Activated B cell treated with CpG ODN at 0.5 μM for 24 hours (primary cell): ENCODE measurements around the gene COL18A1. TPM values are rescaled to one million over a fixed set of nuclear protein-coding genes. Genes with fewer than 3 reads are reported as not detected.

Experiments
- ATAC-seq: fragments of 200-7000 bp; cut with Tn5 transposase; one replicate; pipeline ENCODE4 v1.10.0; 2021; ENCODE audit warnings: low read depth, mild to moderate bottlenecking, moderate library complexity
- CTCF ChIA-PET: fragments of 350-600 bp; sonication (Branson Sonifier 250); formaldehyde crosslinking; loops from one replicate; lab custom pipeline; 2021; ENCODE audit warnings: antibody characterized with exemption; lab: Charles Lee
- POLR2A ChIA-PET: fragments of 350-600 bp; sonication (Branson Sonifier 250); formaldehyde crosslinking; loops from one replicate; lab custom pipeline; 2021; ENCODE audit warnings: antibody characterized with exemption; lab: Charles Lee
- DNase-seq: peaks from one replicate; pipeline ENCODE4 v3.0.0; 2022
- H3K27ac Mint-ChIP-seq: one replicate; pipeline ENCODE4 v1.8.0; 2020; ENCODE audit warnings: mixed read lengths
- H3K27me3 Mint-ChIP-seq: one replicate; pipeline ENCODE4 v1.8.0; 2021; ENCODE audit warnings: mixed read lengths
- H3K36me3 Mint-ChIP-seq: one replicate; pipeline ENCODE4 v1.8.0; 2021; ENCODE audit warnings: low read depth, mixed read lengths
- H3K4me1 Mint-ChIP-seq: one replicate; pipeline ENCODE4 v1.8.0; 2021; ENCODE audit warnings: mixed read lengths
- H3K4me3 Mint-ChIP-seq: one replicate; pipeline ENCODE4 v1.8.0; 2020; ENCODE audit warnings: mild to moderate bottlenecking, mixed read lengths
- H3K9me3 Mint-ChIP-seq: one replicate; pipeline ENCODE4 v1.8.0; 2020; ENCODE audit warnings: mixed read lengths
- intact Hi-C: fragments of 100-400 bp; cut with micrococcal nuclease; formaldehyde crosslinking; loops from one replicate; pipeline ENCODE4 v1.15.1; 2024
- total RNA-seq: library from RNA; stranded (reverse); gene quantifications from 2 replicates; pipeline ENCODE4 v1.2.3, GENCODE V29; 2022
- TF ChIP-seq, protein P1 (sequence below): fragments of 200-600 bp; IDR thresholded peaks from one replicate; pipeline ENCODE4 v1.8.0; 2022; ENCODE audit warnings: antibody characterized with exemption, mild to moderate bottlenecking

Gene COL18A1
- total RNA-seq, 1 donor from 2014 or later = 1.6 TPM

DNA sequence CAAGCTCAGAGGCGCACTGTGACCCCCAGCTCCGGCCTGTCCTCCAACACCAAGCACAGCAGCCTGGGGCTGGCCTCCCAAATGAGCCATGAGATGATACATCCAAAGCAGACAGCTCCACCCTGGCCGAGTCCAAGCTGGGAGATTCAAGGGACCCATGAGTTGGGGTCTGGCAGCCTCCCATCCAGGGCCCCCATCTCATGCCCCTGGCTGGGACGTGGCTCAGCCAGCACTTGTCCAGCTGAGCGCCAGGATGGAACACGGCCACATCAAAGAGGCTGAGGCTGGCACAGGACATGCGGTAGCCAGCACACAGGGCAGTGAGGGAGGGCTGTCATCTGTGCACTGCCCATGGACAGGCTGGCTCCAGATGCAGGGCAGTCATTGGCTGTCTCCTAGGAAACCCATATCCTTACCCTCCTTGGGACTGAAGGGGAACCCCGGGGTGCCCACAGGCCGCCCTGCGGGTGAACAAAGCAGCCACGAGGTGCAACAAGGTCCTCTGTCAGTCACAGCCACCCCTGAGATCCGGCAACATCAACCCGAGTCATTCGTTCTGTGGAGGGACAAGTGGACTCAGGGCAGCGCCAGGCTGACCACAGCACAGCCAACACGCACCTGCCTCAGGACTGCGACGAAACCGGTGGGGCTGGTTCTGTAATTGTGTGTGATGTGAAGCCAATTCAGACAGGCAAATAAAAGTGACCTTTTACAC lies 108.2 kb downstream of the COL18A1 start:
- POLR2A ChIA-PET = no interaction called here
- DNase-seq (no peak), ATAC-seq (no peak)
- intact Hi-C loops = no loop called here
- peaks cover 19% of the 10 kb centered on the region for H3K36me3 Mint-ChIP-seq
- CTCF ChIA-PET = no interaction called here
- H3K4me3 Mint-ChIP-seq = no peak overlapping the region
- H3K4me1 Mint-ChIP-seq = peaks cover 2% of the 10 kb centered on the region
- no peaks in the 10 kb centered on the region for H3K27me3 Mint-ChIP-seq
- H3K27ac Mint-ChIP-seq = no peak overlapping the region
- peaks cover 4% of the 10 kb centered on the region for H3K9me3 Mint-ChIP-seq
- TF ChIP-seq, protein P1, sequence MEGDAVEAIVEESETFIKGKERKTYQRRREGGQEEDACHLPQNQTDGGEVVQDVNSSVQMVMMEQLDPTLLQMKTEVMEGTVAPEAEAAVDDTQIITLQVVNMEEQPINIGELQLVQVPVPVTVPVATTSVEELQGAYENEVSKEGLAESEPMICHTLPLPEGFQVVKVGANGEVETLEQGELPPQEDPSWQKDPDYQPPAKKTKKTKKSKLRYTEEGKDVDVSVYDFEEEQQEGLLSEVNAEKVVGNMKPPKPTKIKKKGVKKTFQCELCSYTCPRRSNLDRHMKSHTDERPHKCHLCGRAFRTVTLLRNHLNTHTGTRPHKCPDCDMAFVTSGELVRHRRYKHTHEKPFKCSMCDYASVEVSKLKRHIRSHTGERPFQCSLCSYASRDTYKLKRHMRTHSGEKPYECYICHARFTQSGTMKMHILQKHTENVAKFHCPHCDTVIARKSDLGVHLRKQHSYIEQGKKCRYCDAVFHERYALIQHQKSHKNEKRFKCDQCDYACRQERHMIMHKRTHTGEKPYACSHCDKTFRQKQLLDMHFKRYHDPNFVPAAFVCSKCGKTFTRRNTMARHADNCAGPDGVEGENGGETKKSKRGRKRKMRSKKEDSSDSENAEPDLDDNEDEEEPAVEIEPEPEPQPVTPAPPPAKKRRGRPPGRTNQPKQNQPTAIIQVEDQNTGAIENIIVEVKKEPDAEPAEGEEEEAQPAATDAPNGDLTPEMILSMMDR = no peak

DNA sequence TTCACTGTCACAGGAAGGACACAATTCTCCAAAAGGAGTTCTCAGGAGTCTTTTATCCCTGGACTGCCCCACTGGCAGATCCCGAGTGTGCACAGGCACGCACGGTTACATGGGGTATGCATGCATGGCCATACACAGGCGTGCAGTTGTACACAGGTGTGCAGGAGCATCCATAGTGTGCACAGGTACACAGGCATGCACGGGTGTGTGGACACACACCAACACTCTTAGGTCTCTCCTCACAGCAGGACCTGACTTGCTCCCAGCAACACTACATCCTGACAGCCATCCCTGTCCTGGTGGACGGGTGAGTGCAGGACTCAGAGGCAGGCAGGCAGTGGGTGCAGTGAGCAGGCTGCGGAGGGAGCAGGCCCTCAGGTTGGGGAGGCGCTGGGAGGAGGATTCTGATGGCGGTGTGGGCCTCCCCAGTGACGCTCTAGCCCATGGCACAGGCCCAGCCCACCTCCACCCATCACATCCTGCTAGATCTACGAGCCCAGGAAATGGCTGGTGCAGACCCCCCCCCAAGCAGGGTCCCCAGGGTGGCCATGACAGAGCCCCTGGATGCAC lies 108.9 kb downstream of the COL18A1 start:
- DNase-seq = no peak
- ChIA-PET POLR2A (no interaction called here), CTCF (no interaction called here)
- Mint-ChIP-seq H3K9me3 (peaks cover 11% of the 10 kb centered on the region), H3K36me3 (peaks cover 26% of the 10 kb centered on the region), H3K4me1 (peaks cover 2% of the 10 kb centered on the region), H3K27ac (no peak overlapping the region), H3K4me3 (no peak overlapping the region), H3K27me3 (no peaks in the 10 kb centered on the region)
- intact Hi-C loops = no loop called here
- TF ChIP-seq, protein P1 = no peak
- no peak for ATAC-seq

DNA sequence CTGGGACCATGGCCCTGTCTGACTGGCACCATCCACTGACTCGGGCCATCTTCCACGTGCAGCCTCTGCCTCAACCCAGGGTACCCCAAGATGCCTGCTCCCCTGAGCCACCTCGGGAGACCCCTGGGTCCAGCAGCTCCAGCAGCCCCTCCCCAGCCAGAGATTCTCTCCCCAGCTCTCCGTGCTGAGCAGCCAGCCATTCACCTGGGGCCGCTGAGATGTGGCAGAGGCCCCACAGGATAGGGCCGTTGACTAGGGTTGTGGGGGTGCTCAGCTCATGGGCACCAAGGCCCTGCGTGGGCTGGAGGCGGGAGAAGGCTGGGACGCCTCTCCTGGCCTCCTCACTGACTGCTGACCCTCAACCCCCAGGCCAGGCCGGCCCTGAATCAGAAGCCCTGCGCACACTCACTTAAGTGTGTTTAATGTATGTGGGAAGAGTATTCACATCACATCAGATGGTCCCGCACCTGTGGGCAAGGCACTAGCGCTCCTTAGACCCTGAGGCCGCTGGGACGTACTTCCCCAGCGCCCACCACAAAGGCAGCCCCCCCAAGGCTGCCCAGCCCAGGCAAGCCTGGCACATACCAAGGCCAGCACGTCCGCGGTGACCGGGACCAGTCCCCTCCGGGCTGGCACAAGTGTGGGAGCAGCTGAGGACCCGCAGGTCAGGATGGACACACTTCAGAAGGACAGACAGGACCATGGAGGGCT lies 109.5 kb downstream of the COL18A1 start:
- no peak for ATAC-seq
- no peak for DNase-seq
- ChIA-PET CTCF (no interaction called here), POLR2A (no interaction called here)
- no peaks in the 10 kb centered on the region for H3K27me3 Mint-ChIP-seq
- no peak overlapping the region for H3K4me3 Mint-ChIP-seq
- H3K27ac Mint-ChIP-seq = no peak overlapping the region
- peaks cover 2% of the 10 kb centered on the region for H3K4me1 Mint-ChIP-seq
- intact Hi-C loops = no loop called here
- TF ChIP-seq, protein P1 = no peak
- peaks cover 18% of the 10 kb centered on the region for H3K9me3 Mint-ChIP-seq
- peaks cover 32% of the 10 kb centered on the region for H3K36me3 Mint-ChIP-seq

DNA sequence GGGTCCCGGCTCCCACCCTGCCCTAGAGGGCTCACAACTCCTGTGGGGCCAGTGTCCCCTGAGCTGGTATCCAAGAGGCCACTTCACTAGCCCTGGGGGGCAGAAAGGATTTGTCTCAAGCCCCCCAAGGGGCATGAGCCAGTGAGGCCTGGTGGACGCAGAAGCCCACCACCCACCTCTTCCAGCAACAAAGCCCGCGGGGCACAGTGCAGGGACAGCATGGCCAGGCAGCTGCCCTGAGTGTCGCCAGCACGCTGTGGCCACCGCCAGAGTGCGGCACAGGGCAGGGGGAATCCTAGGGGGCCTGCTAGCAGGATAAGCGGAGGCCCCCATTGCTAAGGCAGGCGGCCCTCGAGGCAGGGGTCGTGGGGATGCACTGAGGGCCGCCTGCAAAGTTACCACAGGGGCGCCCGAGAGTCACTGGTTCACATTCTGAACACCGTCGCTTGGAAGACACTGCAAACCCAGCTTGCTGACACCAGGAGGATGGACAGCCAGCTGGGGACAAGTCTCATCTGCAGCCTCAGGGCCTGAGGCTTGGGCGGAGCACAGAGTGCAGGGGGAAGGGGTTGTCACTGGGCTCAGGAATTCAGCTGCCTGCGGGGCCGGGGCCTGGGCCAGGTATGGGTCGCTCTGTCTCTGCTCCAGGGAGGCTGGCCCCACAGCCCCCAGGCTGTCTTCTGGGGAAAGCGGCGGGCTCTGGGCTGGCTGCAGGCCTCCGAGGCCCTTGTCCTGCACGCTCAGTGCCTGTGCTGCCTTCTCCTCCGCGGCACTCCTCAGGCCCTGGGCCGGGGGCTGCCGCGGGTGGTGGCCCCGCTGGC lies 110.5 kb downstream of the COL18A1 start:
- intact Hi-C loops = no loop called here
- no peak overlapping the region for H3K27ac Mint-ChIP-seq
- H3K27me3 Mint-ChIP-seq = no peaks in the 10 kb centered on the region
- no peak overlapping the region for H3K4me3 Mint-ChIP-seq
- CTCF ChIA-PET = no interaction called here
- TF ChIP-seq, protein P1 = no peak
- DNase-seq (no peak), ATAC-seq (no peak)
- H3K4me1 Mint-ChIP-seq = peaks cover 2% of the 10 kb centered on the region
- peaks cover 25% of the 10 kb centered on the region for H3K9me3 Mint-ChIP-seq
- POLR2A ChIA-PET = no interaction called here
- H3K36me3 Mint-ChIP-seq = peaks cover 41% of the 10 kb centered on the region
